ENCODE data around the gene ZSCAN22. TPM values are rescaled to one million over a fixed set of nuclear protein-coding genes. Genes with fewer than 3 reads are reported as not detected.

ZSCAN22 gene
- total RNA-seq, 4 donors from 2014 or later, result 2.0 to 3.7 (median 2.8) TPM

GRCh38 chr19:58284199-58284598 lies 42.6 kb upstream of the ZSCAN22 start:
- TF ChIP-seq CTCF (IDR thresholded peaks at IDR 0.05), result no peak
- no peak for ATAC-seq (ENCODE audit: low FRiP score)
- DNase-seq (ENCODE audit: low spot score), result no peak

- no peak for TF ChIP-seq CTCF (IDR thresholded peaks at IDR 0.05)
- ATAC-seq (ENCODE audit: low FRiP score), result no peak
- no peak for DNase-seq (ENCODE audit: low spot score)
Observed at GRCh38 chr19:58291943-58292342, 34.9 kb upstream of the ZSCAN22 start.

GRCh38 chr19:58294743-58295374 lies 31.9 kb upstream of the ZSCAN22 start:
- no peak for ATAC-seq (ENCODE audit: low FRiP score)
- DNase-seq (ENCODE audit: low spot score), result no peak

GRCh38 chr19:58296104-58296503 lies 30.7 kb upstream of the ZSCAN22 start:
- no peak for TF ChIP-seq CTCF (IDR thresholded peaks at IDR 0.05)
- no peak for ATAC-seq (ENCODE audit: low FRiP score)

More at GRCh38 chr19:58294743-58295374, 31.9 kb upstream of the ZSCAN22 start:
- no peak for TF ChIP-seq CTCF (IDR thresholded peaks at IDR 0.05)

GRCh38 chr19:58300620-58301019 lies 26.2 kb upstream of the ZSCAN22 start:
- no peak for ATAC-seq (ENCODE audit: low FRiP score)
- TF ChIP-seq CTCF (IDR thresholded peaks at IDR 0.05), result no peak
- DNase-seq (ENCODE audit: low spot score), result no peak

More at GRCh38 chr19:58296104-58296503, 30.7 kb upstream of the ZSCAN22 start:
- no peak for DNase-seq (ENCODE audit: low spot score)

GRCh38 chr19:58304255-58304654 lies 22.5 kb upstream of the ZSCAN22 start:
- no peak for TF ChIP-seq CTCF (IDR thresholded peaks at IDR 0.05)
- DNase-seq (ENCODE audit: low spot score), result no peak
- ATAC-seq (ENCODE audit: low FRiP score), result no peak

- no peak for DNase-seq (ENCODE audit: low spot score)
- peak; percentile 17 for ATAC-seq (ENCODE audit: low FRiP score)
- TF ChIP-seq CTCF (IDR thresholded peaks at IDR 0.05), result no peak
Observed at GRCh38 chr19:58304748-58305064, 22.1 kb upstream of the ZSCAN22 start.

Measured in omental fat pad (tissue), 4 donors.